ENCODE data around the gene BRD9.
A peak's percentile ranks its signal among the peaks of the same experiment; 100 is the strongest.
"Not testable (repeated sequence)": the region's sequence is repeated elsewhere in the genome, so short reads cannot be mapped to it uniquely, and the experiment has no call there.

Gene BRD9

GRCh38 chr5:835933-836612 is 56.5 kb downstream of the BRD9 start:
- not testable (repeated sequence) for H3K4me3 ChIP-seq (ENCODE audit: low read depth, low read length)

GRCh38 chr5:834013-834412 is 58.6 kb downstream of the BRD9 start:
- DNase-seq (ENCODE audit: low read depth), result not testable (repeated sequence)

More at GRCh38 chr5:835933-836612, 56.5 kb downstream of the BRD9 start:
- peak; percentile 48 for DNase-seq (ENCODE audit: low read depth)

GRCh38 chr5:828194-828593 is 64.4 kb downstream of the BRD9 start:
- not testable (repeated sequence) for H3K4me3 ChIP-seq (ENCODE audit: low read depth, low read length); DNase-seq (ENCODE audit: low read depth)

More at GRCh38 chr5:834013-834412, 58.6 kb downstream of the BRD9 start:
- not testable (repeated sequence) for H3K4me3 ChIP-seq (ENCODE audit: low read depth, low read length)

- peak; percentile 26; the same call in 1 of the 2 replicates for TF ChIP-seq CTCF (IDR thresholded peaks at IDR 0.05; ENCODE audit: control insufficient read depth, extremely low read depth, insufficient read depth)
- not testable (repeated sequence) for DNase-seq (ENCODE audit: low read depth); H3K4me3 ChIP-seq (ENCODE audit: low read depth, low read length)
Measured at GRCh38 chr5:825544-825943, 67.1 kb downstream of the BRD9 start.

GRCh38 chr5:821504-821903 is 71.1 kb downstream of the BRD9 start:
- H3K4me3 ChIP-seq (ENCODE audit: low read depth, low read length), result no peak overlapping the region
- DNase-seq (ENCODE audit: low read depth), result no peak
- TF ChIP-seq CTCF (IDR thresholded peaks at IDR 0.05; ENCODE audit: control insufficient read depth, extremely low read depth, insufficient read depth), result peak; percentile 33; the same call in 1 of the 2 replicates

- H3K4me3 ChIP-seq (ENCODE audit: low read depth, low read length), result no peak overlapping the region
- TF ChIP-seq CTCF (IDR thresholded peaks at IDR 0.05; ENCODE audit: control insufficient read depth, extremely low read depth, insufficient read depth), result no peak
- DNase-seq (ENCODE audit: low read depth), result no peak
Measured at GRCh38 chr5:820245-820644, 72.4 kb downstream of the BRD9 start.

- H3K4me3 ChIP-seq (ENCODE audit: low read depth, low read length), result no peak overlapping the region
- TF ChIP-seq CTCF (IDR thresholded peaks at IDR 0.05; ENCODE audit: control insufficient read depth, extremely low read depth, insufficient read depth), result no peak
- DNase-seq (ENCODE audit: low read depth), result no peak
Measured at GRCh38 chr5:819078-819477, 73.5 kb downstream of the BRD9 start.

GRCh38 chr5:816176-816575 is 76.4 kb downstream of the BRD9 start:
- no peak for TF ChIP-seq CTCF (IDR thresholded peaks at IDR 0.05; ENCODE audit: control insufficient read depth, extremely low read depth, insufficient read depth)
- H3K4me3 ChIP-seq (ENCODE audit: low read depth, low read length), result no peak overlapping the region
- DNase-seq (ENCODE audit: low read depth), result no peak

Data from LNCaP clone FGC (cell line).